ENCODE results near the gene AMBP. TPM values are rescaled to one million over a fixed set of nuclear protein-coding genes. Genes with fewer than 3 reads are reported as not detected.

AMBP gene
- total and polyA plus RNA-seq, 2 of the 13 experiments (the other 11 are each of a cell fraction or from before 2014, with no cell fraction given), result 1,510 to 2,580 TPM

- TF ChIP-seq, protein P1, sequence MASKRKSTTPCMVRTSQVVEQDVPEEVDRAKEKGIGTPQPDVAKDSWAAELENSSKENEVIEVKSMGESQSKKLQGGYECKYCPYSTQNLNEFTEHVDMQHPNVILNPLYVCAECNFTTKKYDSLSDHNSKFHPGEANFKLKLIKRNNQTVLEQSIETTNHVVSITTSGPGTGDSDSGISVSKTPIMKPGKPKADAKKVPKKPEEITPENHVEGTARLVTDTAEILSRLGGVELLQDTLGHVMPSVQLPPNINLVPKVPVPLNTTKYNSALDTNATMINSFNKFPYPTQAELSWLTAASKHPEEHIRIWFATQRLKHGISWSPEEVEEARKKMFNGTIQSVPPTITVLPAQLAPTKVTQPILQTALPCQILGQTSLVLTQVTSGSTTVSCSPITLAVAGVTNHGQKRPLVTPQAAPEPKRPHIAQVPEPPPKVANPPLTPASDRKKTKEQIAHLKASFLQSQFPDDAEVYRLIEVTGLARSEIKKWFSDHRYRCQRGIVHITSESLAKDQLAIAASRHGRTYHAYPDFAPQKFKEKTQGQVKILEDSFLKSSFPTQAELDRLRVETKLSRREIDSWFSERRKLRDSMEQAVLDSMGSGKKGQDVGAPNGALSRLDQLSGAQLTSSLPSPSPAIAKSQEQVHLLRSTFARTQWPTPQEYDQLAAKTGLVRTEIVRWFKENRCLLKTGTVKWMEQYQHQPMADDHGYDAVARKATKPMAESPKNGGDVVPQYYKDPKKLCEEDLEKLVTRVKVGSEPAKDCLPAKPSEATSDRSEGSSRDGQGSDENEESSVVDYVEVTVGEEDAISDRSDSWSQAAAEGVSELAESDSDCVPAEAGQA (IDR thresholded peaks at IDR 0.05; ENCODE audit: low read depth), result 0 out of 2 replicates have a peak, but pooled peaks have one; percentile 34
- TF ChIP-seq, protein P1 (CRISPR knock-in tag; IDR thresholded peaks at IDR 0.05; ENCODE audit: borderline replicate concordance), result no peak
- TF ChIP-seq KDM6A (CRISPR knock-in tag; IDR thresholded peaks at IDR 0.05; ENCODE audit: low read depth) (peak; percentile 86), SMARCE1 (IDR thresholded peaks at IDR 0.05; ENCODE audit: borderline replicate concordance) (no peak), NFIB (CRISPR knock-in tag; IDR thresholded peaks at IDR 0.05; ENCODE audit: borderline replicate concordance) (0 out of 2 replicates have a peak, but pooled peaks have one; percentile 59), AHR (CRISPR knock-in tag; IDR thresholded peaks at IDR 0.05) (no peak), MXD4 (CRISPR knock-in tag; IDR thresholded peaks at IDR 0.05) (peak; percentile 57; the same call in 1 of the 2 replicates), NR3C1 (CRISPR knock-in tag; IDR thresholded peaks at IDR 0.05) (no peak), CC2D1A (CRISPR knock-in tag; IDR thresholded peaks at IDR 0.05) (no peak), NR2F6 (IDR thresholded peaks at IDR 0.05) (peak; percentile 75), NR2F6 (CRISPR knock-in tag; IDR thresholded peaks at IDR 0.05) (peak; percentile 88), ZNF556 (CRISPR knock-in tag; IDR thresholded peaks at IDR 0.05; ENCODE audit: borderline replicate concordance) (peak; percentile 19; the same call in 1 of the 2 replicates), ZNF234 (CRISPR knock-in tag; conservative IDR thresholded peaks at IDR 0.05) (no peak), SALL1 (CRISPR knock-in tag; IDR thresholded peaks at IDR 0.05) (peak; percentile 95), ZNF20 (CRISPR knock-in tag; IDR thresholded peaks at IDR 0.05) (no peak), ATAD3A (CRISPR knock-in tag; IDR thresholded peaks at IDR 0.05) (no peak), NFYB (CRISPR knock-in tag; IDR thresholded peaks at IDR 0.05) (peak; percentile 49; the same call in 1 of the 2 replicates), SSRP1 (CRISPR knock-in tag; IDR thresholded peaks at IDR 0.05) (peak; percentile 68; the same call in 1 of the 2 replicates), NR2C2 (CRISPR knock-in tag; IDR thresholded peaks at IDR 0.05; ENCODE audit: borderline replicate concordance) (peak; percentile 62), PBX2 (CRISPR knock-in tag; IDR thresholded peaks at IDR 0.05) (no peak), RBM39 (IDR thresholded peaks at IDR 0.05; ENCODE audit: low read depth, low read length, poor library complexity, severe bottlenecking) (no peak), ISX (CRISPR knock-in tag; conservative IDR thresholded peaks at IDR 0.05) (no peak), SALL2 (CRISPR knock-in tag; IDR thresholded peaks at IDR 0.05) (no peak; the same call in 1 of the 2 replicates), ZKSCAN8 (CRISPR knock-in tag; IDR thresholded peaks at IDR 0.05; ENCODE audit: borderline replicate concordance) (peak; percentile 78; the same call in 1 of the 2 replicates), BRCA1 (CRISPR knock-in tag; IDR thresholded peaks at IDR 0.05) (no peak), SNAPC2 (CRISPR knock-in tag; IDR thresholded peaks at IDR 0.05) (no peak; the same call in 1 of the 2 replicates)
Measured at GRCh38 chr9:114117996-114118830, 40.1 kb upstream of the AMBP start (continued).
